Osteoblast (primary cell): ENCODE measurements around the gene RAB10. TPM values are rescaled to one million over a fixed set of nuclear protein-coding genes. Genes with fewer than 3 reads are reported as not detected.
"Not testable (repeated sequence)": the region's sequence is repeated elsewhere in the genome, so short reads cannot be mapped to it uniquely, and the experiment has no call there.

Source experiments
- DNase-seq: peaks from one replicate; pipeline ENCODE4 v3.0.0; 2011; ENCODE audit warnings: low spot score, mixed read lengths; ENCODE audit not compliant: insufficient read length; ENCODE audit errors: missing footprints
- H2AFZ ChIP-seq: 2 replicates; pipeline ENCODE4 v1.6.0; 2011; ENCODE audit warnings: mild to moderate bottlenecking, low read length
- H3K27ac ChIP-seq: 2 replicates; pipeline ENCODE4 v1.5.1; 2011; ENCODE audit warnings: mild to moderate bottlenecking, low read depth, low read length, moderate library complexity
- H3K27me3 ChIP-seq: 2 replicates; pipeline ENCODE4 v1.6.0; 2012; ENCODE audit warnings: mild to moderate bottlenecking, control low read depth, inconsistent platforms, low read length, moderate library complexity; ENCODE audit not compliant: insufficient read depth
- H3K36me3 ChIP-seq: 2 replicates; pipeline ENCODE4 v1.5.1; 2011; ENCODE audit warnings: mild to moderate bottlenecking, low read length, control low read depth, moderate library complexity; ENCODE audit not compliant: insufficient read depth
- H3K4me1 ChIP-seq: 2 replicates; pipeline ENCODE4 v1.5.1; 2011; ENCODE audit warnings: mild to moderate bottlenecking, low read length, control low read depth, moderate library complexity; ENCODE audit not compliant: insufficient read depth
- H3K4me2 ChIP-seq: 2 replicates; pipeline ENCODE4 v1.6.0; 2011; ENCODE audit warnings: mild to moderate bottlenecking, low read length; ENCODE audit not compliant: insufficient read depth
- H3K4me3 ChIP-seq: fragments of 200-600 bp; sonication (generic); 3 replicates; pipeline ENCODE4 v1.5.1; 2012; ENCODE audit warnings: mild to moderate bottlenecking, low read length, inconsistent platforms; ENCODE audit not compliant: insufficient read depth
- H3K79me2 ChIP-seq: 2 replicates; pipeline ENCODE4 v1.6.0; 2012; ENCODE audit warnings: mild to moderate bottlenecking, low read length, control low read depth, inconsistent platforms; ENCODE audit not compliant: insufficient read depth
- H3K9me3 ChIP-seq: 2 replicates; pipeline ENCODE4 v1.5.1; 2011; ENCODE audit warnings: low read depth, low read length, control low read depth
- H4K20me1 ChIP-seq: 2 replicates; pipeline ENCODE4 v1.6.0; 2012; ENCODE audit warnings: mild to moderate bottlenecking, low read length, control low read depth; ENCODE audit not compliant: insufficient read depth
- total RNA-seq: library from RNA; depleted of rRNA; stranded (reverse); fragments of >200 nt; gene quantifications from 2 replicates; pipeline ENCODE4 v1.2.3, GENCODE V29; 2012
- TF ChIP-seq, protein P1 (sequence below): IDR thresholded peaks from 2 replicates; pipeline ENCODE4 v1.5.1; 2011; ENCODE audit warnings: mild to moderate bottlenecking, low read depth, low read length, moderate library complexity; ENCODE audit errors: extremely low read depth

RAB10 gene
- total RNA-seq, 1 donor, result 151 TPM

DNA sequence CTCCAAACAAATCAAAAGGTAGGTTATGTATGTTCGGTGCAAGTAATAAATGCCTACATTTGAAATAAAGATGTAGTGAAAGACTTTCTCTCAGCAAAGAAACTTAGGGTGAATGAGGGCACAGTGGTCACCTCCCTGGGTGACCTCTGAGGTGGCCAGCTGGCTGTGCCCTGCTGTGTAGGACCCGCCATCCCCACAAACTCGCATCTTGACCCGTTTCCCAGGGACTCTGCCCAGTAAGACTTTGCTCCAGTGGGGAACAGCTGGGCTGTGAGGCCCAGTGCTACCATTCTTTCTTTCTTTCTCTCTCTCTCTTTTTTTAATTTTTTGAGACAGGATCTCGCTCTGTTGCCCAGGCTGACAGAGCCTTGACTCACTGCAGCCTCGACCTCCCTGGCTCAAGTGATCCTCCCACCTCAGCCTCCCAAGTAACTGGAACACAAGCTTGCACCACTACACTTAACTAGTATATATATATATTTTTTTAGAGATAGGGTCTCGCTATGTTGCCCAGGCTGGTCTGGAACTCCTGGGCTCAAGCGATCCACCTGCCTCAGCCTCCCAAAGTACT is 130.8 kb downstream of the RAB10 start:
- TF ChIP-seq, protein P1, sequence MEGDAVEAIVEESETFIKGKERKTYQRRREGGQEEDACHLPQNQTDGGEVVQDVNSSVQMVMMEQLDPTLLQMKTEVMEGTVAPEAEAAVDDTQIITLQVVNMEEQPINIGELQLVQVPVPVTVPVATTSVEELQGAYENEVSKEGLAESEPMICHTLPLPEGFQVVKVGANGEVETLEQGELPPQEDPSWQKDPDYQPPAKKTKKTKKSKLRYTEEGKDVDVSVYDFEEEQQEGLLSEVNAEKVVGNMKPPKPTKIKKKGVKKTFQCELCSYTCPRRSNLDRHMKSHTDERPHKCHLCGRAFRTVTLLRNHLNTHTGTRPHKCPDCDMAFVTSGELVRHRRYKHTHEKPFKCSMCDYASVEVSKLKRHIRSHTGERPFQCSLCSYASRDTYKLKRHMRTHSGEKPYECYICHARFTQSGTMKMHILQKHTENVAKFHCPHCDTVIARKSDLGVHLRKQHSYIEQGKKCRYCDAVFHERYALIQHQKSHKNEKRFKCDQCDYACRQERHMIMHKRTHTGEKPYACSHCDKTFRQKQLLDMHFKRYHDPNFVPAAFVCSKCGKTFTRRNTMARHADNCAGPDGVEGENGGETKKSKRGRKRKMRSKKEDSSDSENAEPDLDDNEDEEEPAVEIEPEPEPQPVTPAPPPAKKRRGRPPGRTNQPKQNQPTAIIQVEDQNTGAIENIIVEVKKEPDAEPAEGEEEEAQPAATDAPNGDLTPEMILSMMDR, result no peak

DNA sequence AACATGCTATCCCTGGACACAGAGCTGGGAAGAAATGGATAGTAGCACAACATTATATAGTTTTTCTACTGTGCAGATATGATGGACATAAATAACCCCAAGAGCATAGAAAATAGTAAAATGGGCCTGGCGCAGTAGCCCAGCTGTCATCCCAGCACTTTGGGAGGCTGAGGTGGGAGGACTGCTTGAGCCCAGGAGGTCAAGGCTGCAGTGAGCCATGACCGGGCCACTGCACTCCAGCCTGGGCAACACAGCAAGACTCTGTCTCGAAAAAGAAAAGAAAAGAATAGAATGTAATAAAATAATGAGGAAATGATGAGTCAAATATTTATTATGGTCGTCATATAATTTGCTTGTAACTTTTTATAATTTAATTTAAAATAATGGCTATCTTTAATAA is 131.5 kb downstream of the RAB10 start:
- H3K36me3 ChIP-seq, result no peaks in the 10 kb centered on the region
- DNase-seq, result no peak
- TF ChIP-seq, protein P1, result no peak
- no peaks in the 10 kb centered on the region for H3K9me3 ChIP-seq
- no peak overlapping the region for H3K4me2 ChIP-seq
- no peaks in the 10 kb centered on the region for H3K79me2 ChIP-seq
- H3K4me3 ChIP-seq, result no peak overlapping the region
- H3K27ac ChIP-seq, result no peak overlapping the region
- no peak overlapping the region for H2AFZ ChIP-seq
- H3K4me1 ChIP-seq, result no peaks in the 10 kb centered on the region
- H4K20me1 ChIP-seq, result no peaks in the 10 kb centered on the region
- peaks cover 4% of the 10 kb centered on the region for H3K27me3 ChIP-seq

More for the DNA sequence above, 130.8 kb downstream of the RAB10 start:
- Histone ChIP-seq H3K4me1 (no peaks in the 10 kb centered on the region), H3K27me3 (peaks cover 4% of the 10 kb centered on the region), H3K4me3 (no peak overlapping the region), H3K9me3 (no peaks in the 10 kb centered on the region), H3K4me2 (no peak overlapping the region), H3K79me2 (no peaks in the 10 kb centered on the region), H4K20me1 (no peaks in the 10 kb centered on the region), H2AFZ (no peak overlapping the region), H3K27ac (no peak overlapping the region), H3K36me3 (no peaks in the 10 kb centered on the region)
- DNase-seq, result no peak

DNA sequence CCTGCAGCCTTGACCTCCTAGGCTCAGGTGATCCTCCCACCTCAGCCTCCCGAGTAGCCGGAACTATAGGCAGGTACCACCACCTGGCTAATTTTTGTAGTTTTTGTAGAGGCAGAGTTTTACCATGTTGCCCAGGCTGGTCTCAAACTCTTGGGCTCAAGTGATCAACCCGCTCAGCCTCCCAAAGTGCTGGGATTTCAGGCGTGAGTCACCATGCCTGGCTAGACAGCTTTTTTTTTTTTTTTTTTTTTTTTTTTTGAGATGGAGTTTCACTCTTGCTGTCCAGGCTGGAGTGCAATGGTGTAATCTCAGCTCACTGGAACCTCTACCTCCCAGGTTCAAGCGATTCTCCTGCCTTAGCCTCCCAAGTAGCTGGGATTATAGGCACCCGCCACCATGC is 132.7 kb downstream of the RAB10 start:
- not testable (repeated sequence) for H3K4me2 ChIP-seq, H3K36me3 ChIP-seq, H4K20me1 ChIP-seq, H3K27ac ChIP-seq, H3K27me3 ChIP-seq, DNase-seq, H3K9me3 ChIP-seq, H3K79me2 ChIP-seq, H3K4me3 ChIP-seq, H3K4me1 ChIP-seq, H2AFZ ChIP-seq

DNA sequence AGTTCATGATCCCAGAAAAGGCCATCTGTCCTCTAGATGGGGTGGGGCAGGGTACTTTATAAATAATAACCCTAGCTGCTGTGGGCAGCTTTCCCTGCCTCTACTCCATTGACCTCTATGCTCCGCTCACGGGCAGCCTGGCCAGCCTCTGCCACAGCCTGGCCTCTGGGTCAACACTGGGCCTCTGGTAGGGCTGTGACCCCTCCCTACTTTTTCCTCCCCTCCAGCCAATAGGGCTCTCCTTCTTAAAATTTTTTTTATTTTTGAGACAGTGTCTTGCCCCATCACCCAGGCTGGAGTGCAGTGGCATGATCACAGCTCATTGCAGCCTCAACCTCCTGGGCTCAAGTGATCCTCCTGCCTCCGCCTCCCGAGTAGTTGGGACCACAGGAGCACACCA is 134.9 kb downstream of the RAB10 start:
- Histone ChIP-seq H3K27me3 (peaks cover 23% of the 10 kb centered on the region), H3K27ac (no peak overlapping the region), H3K36me3 (no peaks in the 10 kb centered on the region), H3K9me3 (no peaks in the 10 kb centered on the region), H3K4me3 (no peak overlapping the region), H4K20me1 (no peaks in the 10 kb centered on the region), H3K79me2 (no peaks in the 10 kb centered on the region), H3K4me2 (no peak overlapping the region), H2AFZ (no peak overlapping the region), H3K4me1 (no peaks in the 10 kb centered on the region)
- TF ChIP-seq, protein P1, result no peak
- no peak for DNase-seq
